Activated CD4-positive, alpha-beta T cell treated with anti-CD3 and anti-CD28 coated beads, Interleukin-2, amount 10 ng/mL, durations not matched to agents 24 days and 14 days (primary cell): ENCODE measurements around the gene PRELID1. TPM values are rescaled to one million over a fixed set of nuclear protein-coding genes. Genes with fewer than 3 reads are reported as not detected.

ENCODE experiments used
- DNase-seq: peaks from one replicate; pipeline ENCODE4 v3.0.0; 2022
- H3K27ac Mint-ChIP-seq: one replicate; pipeline ENCODE4 v1.8.0; 2022; ENCODE audit warnings: mild to moderate bottlenecking, mixed read lengths
- H3K27me3 Mint-ChIP-seq: one replicate; pipeline ENCODE4 v1.8.0; 2022; ENCODE audit warnings: mixed read lengths
- H3K36me3 Mint-ChIP-seq: one replicate; pipeline ENCODE4 v1.8.0; 2022; ENCODE audit warnings: low read depth, mild to moderate bottlenecking, mixed read lengths
- H3K4me1 Mint-ChIP-seq: one replicate; pipeline ENCODE4 v1.8.0; 2021; ENCODE audit warnings: mixed read lengths
- H3K4me3 Mint-ChIP-seq: one replicate; pipeline ENCODE4 v1.8.0; 2022; ENCODE audit warnings: mild to moderate bottlenecking, moderate library complexity, mixed read lengths
- H3K9me3 Mint-ChIP-seq: one replicate; pipeline ENCODE4 v1.8.0; 2021; ENCODE audit warnings: mixed read lengths
- intact Hi-C: fragments of 100-400 bp; cut with micrococcal nuclease; formaldehyde crosslinking; loops from one replicate; pipeline ENCODE4 v1.15.1; 2023
- total RNA-seq: library from RNA; stranded (reverse); gene quantifications from 2 replicates; pipeline ENCODE4 v1.2.3, GENCODE V29; 2022

Gene PRELID1
- total RNA-seq, 1 donor from 2014 or later, result 248 TPM

DNA sequence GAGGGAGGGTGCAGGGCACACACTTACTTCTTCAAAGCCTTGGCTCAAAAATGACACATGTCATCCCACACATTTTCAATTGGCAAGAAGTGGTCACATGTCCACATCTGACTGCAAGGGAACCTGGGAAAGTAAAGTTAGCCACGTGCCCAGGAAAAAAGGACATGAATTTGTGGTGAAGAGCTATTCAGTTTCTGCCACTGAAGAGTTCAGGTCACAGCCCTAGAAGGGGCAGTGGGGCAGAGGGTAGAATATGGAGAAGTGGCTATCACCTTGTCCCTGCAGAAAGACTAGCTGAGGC is 52.2 kb downstream of the PRELID1 start:
- no peaks in the 10 kb centered on the region for H3K27me3 Mint-ChIP-seq
- H3K27ac Mint-ChIP-seq, result no peak overlapping the region
- H3K36me3 Mint-ChIP-seq, result peaks cover 8% of the 10 kb centered on the region
- no peak overlapping the region for H3K4me3 Mint-ChIP-seq
- peaks cover 56% of the 10 kb centered on the region for H3K4me1 Mint-ChIP-seq
- intact Hi-C loops, result loop anchor here (2.0 to 10.0 kb wide), 2 partner anchors 15 to 821 kb away; partner anchors contain the start of gene RNF44
- no peak for DNase-seq
- peaks cover 6% of the 10 kb centered on the region for H3K9me3 Mint-ChIP-seq

Other genes starting within 250 kb of the PRELID1 start
- gene FGFR4, start 216.9 kb upstream of the PRELID1 start, total RNA-seq, result 1.6 and 2.4 TPM in 2 replicates
- 103 and 108 TPM in 2 replicates for gene NSD1, start 170.0 kb upstream of the PRELID1 start, total RNA-seq
- gene RAB24, start 80 bp upstream of the PRELID1 start, total RNA-seq, result 18.3 and 22.2 TPM in 2 replicates
- gene MXD3, start 8.1 kb downstream of the PRELID1 start, total RNA-seq, result 9.1 and 11.7 TPM in 2 replicates
- 105 and 108 TPM in 2 replicates for gene LMAN2, start 47.9 kb downstream of the PRELID1 start, total RNA-seq
- gene RGS14, start 54.1 kb downstream of the PRELID1 start, total RNA-seq, result 45.3 and 49.3 TPM in 2 replicates
- not detected in 2 replicates for gene SLC34A1, start 80.6 kb downstream of the PRELID1 start, total RNA-seq
- gene PFN3, start 96.9 kb downstream of the PRELID1 start, total RNA-seq, result not detected in 2 replicates
- 2.7 and 2.8 TPM in 2 replicates for gene F12, start 105.8 kb downstream of the PRELID1 start, total RNA-seq
- gene GRK6, start 122.9 kb downstream of the PRELID1 start, total RNA-seq, result 136 and 149 TPM in 2 replicates
- 13.6 TPM in 2 replicates for gene PRR7, start 143.0 kb downstream of the PRELID1 start, total RNA-seq
- 22.0 and 23.5 TPM in 2 replicates for gene DBN1, start 169.8 kb downstream of the PRELID1 start, total RNA-seq
- 64.9 and 65.3 TPM in 2 replicates for gene PDLIM7, start 193.8 kb downstream of the PRELID1 start, total RNA-seq
- gene DOK3, start 206.0 kb downstream of the PRELID1 start, total RNA-seq, result 4.5 and 5.2 TPM in 2 replicates
- gene DDX41, start 213.2 kb downstream of the PRELID1 start, total RNA-seq, result 157 and 172 TPM in 2 replicates